Ecto neural progenitor cell (in vitro differentiated cells): ENCODE measurements around the gene CEP170.

Experiments used
- DNase-seq: peaks from one replicate; pipeline ENCODE4 v3.0.0-alpha.2; 2018; ENCODE audit warnings: low spot score

Gene CEP170

GRCh38 chr1:243267914-243268653, 13.0 kb upstream of the CEP170 start:
- DNase-seq, result no peak

- DNase-seq, result no peak
Observed at GRCh38 chr1:243267471-243267880, 12.4 kb upstream of the CEP170 start.

GRCh38 chr1:243266231-243266630, 11.2 kb upstream of the CEP170 start:
- DNase-seq, result no peak

- DNase-seq, result no peak
Observed at GRCh38 chr1:243264717-243265116, 9.6 kb upstream of the CEP170 start.

GRCh38 chr1:243261390-243261789, 6.3 kb upstream of the CEP170 start:
- no peak for DNase-seq

GRCh38 chr1:243260221-243260880, 5.3 kb upstream of the CEP170 start:
- no peak for DNase-seq

- no peak for DNase-seq
Observed at GRCh38 chr1:243258731-243259130, 3.6 kb upstream of the CEP170 start.

GRCh38 chr1:243257189-243257588, 2.1 kb upstream of the CEP170 start:
- no peak for DNase-seq

- no peak for DNase-seq
Observed at GRCh38 chr1:243256590-243256989, 1.5 kb upstream of the CEP170 start.

GRCh38 chr1:243255791-243256512, 871 bp upstream of the CEP170 start, which contains the start of gene SDCCAG8:
TSS of gene SDCCAG8 (plus strand) at chr1:243256041. CDS start at chr1:243256174, 133 bp downstream.
- DNase-seq, result peak; percentile 97

GRCh38 chr1:243254233-243254926, 701 bp downstream of the CEP170 start:
- DNase-seq, result peak; percentile 73

GRCh38 chr1:243253926-243254232, 1.2 kb downstream of the CEP170 start:
- DNase-seq, result no peak

GRCh38 chr1:243253211-243253925, 1.7 kb downstream of the CEP170 start:
- DNase-seq, result no peak

GRCh38 chr1:243251539-243251938, 3.5 kb downstream of the CEP170 start:
- no peak for DNase-seq

GRCh38 chr1:243250102-243250501, 5.0 kb downstream of the CEP170 start:
- no peak for DNase-seq

GRCh38 chr1:243249214-243249613, 5.9 kb downstream of the CEP170 start:
- no peak for DNase-seq

GRCh38 chr1:243247901-243248300, 7.2 kb downstream of the CEP170 start:
- DNase-seq, result no peak

- DNase-seq, result no peak
Observed at GRCh38 chr1:243246916-243247315, 8.2 kb downstream of the CEP170 start.

- no peak for DNase-seq
Observed at GRCh38 chr1:243244432-243244841, 10.6 kb downstream of the CEP170 start.

- no peak for DNase-seq
Observed at GRCh38 chr1:243236604-243237252, 18.4 kb downstream of the CEP170 start.

GRCh38 chr1:243234978-243235647, 20.0 kb downstream of the CEP170 start:
- no peak for DNase-seq
